HG03354 (cell line): ENCODE results near the gene EPHA8.

ENCODE experiments used
- ATAC-seq: cut with Tn5 transposase; IDR thresholded peaks from one replicate; pipeline ENCODE4 v1.9.1; 2021; ENCODE audit warnings: mild to moderate bottlenecking; ENCODE audit not compliant: unreplicated experiment, poor library complexity, severe bottlenecking

The EPHA8 gene

DNA sequence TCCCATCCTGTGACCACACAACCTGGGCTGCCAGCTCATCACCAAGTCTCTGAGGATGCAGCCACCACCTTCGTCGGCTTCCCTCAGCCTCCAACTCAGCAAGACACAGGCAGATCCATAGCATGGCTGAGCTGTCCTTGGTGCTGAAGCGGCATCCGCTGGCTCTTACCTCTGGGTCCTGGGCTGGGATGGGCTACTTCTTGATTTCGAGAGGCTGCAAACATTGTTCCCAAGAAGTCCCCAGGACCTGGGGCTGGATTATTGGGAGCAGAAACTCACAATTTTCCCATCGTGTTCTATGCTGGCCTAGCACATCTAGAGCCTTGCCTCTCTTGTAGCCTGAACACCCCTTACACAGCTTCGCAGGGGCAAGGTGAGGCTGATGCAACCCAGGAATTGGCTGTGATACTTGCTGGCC lies 48.2 kb downstream of the EPHA8 start:
- ATAC-seq = no peak

GRCh38 chr1:22612671-22613571 lies 49.6 kb downstream of the EPHA8 start:
- no peak for ATAC-seq

DNA sequence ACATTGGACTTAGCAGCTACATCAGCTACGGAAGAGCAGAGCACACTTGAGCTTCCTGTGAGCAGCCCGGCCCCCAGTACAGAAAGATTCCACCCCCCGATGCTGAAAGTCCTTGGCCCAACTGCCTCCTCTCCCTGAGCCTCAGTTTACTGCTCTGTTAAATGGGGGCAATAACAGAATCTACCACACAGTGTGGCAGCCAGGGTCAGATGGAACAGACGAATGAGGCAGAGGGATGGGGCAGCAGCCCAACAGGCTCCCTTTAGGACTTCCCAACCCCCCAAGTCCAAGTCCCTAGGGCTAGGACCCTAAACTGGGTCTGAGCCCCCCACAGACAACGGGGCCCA lies 50.3 kb downstream of the EPHA8 start:
- ATAC-seq = no peak

GRCh38 chr1:22613951-22614350 lies 50.7 kb downstream of the EPHA8 start:
- ATAC-seq = no peak

GRCh38 chr1:22615886-22616285 lies 52.6 kb downstream of the EPHA8 start:
- ATAC-seq = no peak

DNA sequence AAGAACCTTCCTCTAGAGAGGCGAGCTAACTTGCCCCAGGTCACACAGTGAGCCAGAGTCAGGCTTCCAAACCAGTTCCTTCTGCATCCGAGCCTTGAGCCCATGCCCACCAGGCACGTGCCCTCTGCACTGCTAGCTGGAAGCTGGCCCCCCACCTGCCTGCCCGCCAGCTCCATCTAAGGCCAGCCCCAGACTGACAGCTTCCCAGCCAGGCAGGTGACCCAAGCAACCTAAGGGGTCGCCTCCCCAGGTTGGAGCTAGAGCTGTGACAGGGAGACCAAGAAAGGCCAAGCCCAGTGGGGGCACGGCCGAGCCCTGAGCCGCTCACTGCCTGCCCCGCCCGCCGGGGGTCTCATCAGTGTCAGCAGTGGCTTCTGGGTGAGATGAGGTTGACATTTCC lies 53.3 kb downstream of the EPHA8 start:
- no peak for ATAC-seq

DNA sequence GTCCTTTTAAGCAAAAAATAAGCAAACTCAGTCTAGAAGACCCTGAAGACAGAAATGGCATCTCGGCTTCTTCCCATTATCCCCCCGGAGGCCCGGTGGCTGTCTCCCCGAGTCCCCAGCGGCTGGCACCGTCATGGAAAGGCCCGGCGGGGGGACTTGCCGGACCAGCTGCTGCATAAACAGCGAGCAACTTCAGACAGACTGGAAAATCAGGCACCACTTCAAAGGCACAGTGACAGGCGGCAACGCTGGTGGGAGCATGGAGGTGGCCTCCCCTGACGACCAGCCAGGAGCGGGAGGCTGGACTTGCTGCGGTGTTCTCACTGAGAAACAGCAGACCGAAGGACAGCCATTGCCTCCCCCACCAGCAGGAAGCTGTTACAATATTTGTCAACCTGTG lies 54.8 kb downstream of the EPHA8 start:
- ATAC-seq = no peak

- ATAC-seq = no peak
Observed at GRCh38 chr1:22619252-22619651, 56.0 kb downstream of the EPHA8 start.

- no peak for ATAC-seq
Observed at GRCh38 chr1:22619798-22620197, 56.5 kb downstream of the EPHA8 start.

DNA sequence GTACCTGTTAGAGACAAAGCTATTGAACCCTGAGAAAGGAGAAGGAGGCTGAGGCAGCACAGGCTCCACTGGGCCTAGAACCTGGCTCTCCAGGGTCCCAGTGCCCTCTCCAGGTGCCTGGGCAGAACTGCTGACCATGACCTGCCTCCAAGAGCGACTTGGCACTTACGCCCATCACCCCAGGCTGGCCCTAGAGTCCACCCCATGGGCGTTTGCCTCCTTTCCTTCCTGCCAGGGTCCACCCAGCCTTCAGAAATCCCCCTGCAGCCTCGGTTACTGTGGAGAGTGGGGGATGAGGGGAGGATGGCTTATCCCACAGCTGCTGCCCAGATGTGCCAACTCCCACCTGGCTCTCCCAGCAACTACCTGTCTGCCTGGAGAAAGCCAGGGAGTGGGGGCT lies 58.5 kb downstream of the EPHA8 start:
- no peak for ATAC-seq

DNA sequence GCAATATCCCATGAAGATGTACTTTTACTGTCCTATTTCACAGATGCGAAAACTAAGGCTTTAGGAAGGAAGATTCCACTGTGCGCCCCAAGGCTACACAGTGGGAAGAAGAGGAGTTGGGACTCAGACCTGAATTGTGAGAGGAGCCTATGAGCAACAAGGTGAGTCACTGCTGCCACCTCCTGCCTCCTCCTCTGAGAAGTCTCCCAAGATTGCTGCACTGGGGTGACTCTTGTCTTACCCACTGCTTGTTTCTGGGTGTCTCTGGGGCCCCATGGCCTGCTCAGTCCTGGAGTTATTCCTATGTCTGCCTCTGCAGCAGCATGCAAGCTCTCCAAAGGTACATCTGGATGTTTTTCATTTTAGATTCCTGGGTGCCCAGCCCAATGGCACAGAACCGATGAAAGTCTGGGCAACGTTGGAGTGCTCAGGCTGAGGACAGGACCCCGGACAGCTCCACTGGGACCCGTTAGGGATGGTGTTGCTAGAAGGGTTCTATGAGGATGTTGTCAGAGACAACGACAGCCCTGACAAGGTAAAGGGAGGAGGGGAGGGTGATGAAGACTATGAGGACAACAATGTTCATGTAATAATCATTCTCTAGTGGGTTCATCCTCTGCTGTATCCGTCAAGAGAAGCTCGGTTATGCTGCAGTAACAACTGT lies 62.1 kb downstream of the EPHA8 start:
- no peak for ATAC-seq

GRCh38 chr1:22626237-22627157 lies 63.2 kb downstream of the EPHA8 start:
- no peak for ATAC-seq

DNA sequence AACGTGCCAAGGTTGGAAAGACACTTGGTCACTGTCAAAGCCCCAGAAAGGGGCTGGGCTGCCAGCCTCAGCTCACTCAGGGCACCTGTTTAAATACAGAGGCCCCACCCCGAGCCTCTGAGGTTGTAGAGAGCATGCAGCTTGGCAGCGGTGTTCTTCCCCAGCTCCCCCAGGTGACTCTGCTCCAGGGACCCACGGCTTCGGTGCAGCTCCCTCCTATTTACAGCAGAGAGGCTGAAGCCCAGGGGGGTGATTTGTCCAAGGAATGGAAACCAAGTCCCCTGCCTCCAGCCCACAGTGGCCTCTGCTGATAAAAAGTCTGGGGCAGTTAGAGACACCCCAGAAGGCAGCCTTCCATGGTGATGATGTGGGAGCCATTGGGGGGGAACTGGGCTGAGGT lies 64.0 kb downstream of the EPHA8 start:
- no peak for ATAC-seq

DNA sequence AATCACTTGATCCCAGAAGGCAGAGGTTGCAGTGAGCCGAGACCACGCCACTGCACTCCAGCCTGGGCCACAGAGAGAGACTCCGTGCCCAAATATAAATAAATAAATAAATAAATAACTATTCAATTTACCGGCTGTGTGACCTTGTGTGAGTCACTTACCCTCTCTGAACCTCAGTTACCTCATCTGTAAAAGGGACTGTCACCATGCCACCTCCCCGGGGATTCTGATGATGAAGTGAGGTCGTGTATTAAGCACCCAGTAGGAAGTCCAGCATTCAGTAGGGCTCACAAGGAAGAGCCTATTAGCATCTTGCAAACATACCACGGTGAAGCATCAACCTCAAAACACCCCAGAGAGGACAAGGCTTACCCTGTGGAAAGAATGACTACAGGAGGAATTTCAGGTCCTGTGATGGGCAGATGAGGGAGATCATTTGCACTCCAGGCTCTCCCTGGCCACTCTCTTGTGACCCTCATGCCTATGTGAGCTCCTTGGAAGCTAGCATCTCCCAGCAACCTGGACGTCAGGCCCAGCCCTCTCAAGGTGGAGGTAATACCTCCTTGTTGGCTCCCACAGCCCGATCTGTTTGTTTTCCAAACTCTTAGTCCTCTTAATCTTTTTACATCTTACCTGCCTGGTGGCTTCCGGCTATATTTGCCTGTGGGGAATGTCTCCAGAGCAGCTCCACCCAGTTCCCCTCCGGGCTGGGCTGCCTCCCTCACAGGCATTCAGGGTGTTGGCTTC lies 65.6 kb downstream of the EPHA8 start:
- ATAC-seq = no peak

GRCh38 chr1:22629886-22630285 lies 66.6 kb downstream of the EPHA8 start:
- no peak for ATAC-seq

GRCh38 chr1:22633697-22634463 lies 70.6 kb downstream of the EPHA8 start:
- no peak for ATAC-seq

DNA sequence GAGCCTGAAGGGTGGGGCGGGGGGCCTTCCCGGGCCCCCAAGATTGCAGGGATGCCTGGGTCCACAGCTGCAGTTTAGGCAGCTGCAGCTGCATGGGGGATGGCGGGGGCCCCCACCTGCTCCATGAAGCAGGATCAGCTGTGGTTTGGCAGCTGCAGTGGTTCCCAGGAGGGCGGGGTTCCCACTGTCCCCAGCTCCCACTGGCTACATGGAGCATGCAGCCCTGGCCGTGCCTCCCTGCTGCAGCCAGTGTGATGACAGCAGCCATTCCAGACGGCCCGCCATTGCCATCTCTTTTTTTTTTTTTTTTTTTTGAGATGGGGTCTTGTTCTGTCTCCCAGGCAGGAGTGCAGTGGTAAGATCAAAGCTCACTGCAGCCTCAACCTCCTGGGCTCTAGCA lies 72.1 kb downstream of the EPHA8 start:
- no peak for ATAC-seq

- ATAC-seq = no peak
Observed at GRCh38 chr1:22636353-22636752, 73.1 kb downstream of the EPHA8 start, which contains the start of gene C1QA. Gene C1QA, plus strand, starts transcription at chr1:22636628. Its CDS starts 989 bp downstream, at chr1:22637617.

DNA sequence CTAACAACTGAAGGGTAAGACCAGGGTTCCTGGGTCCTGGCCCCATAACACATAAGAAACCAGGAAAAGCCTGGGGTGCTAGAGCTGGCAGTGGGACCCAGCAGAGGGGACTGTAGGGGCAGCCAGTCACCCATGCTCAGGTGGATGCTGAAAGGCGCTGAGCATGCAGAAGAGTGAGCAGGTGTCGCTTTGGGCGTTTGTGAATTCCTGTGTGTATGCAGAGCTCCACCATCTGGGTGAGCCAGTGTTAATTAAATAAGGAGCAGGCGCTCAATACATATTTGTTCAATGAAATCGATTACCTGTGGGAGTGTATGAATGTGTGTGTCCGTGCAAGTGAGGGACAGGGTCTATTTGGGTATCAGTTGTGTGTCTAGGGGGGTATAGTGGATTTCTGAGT lies 73.6 kb downstream of the EPHA8 start:
- no peak for ATAC-seq
